Measurements from ENCODE around the gene HHAT.

GRCh38 chr1:210407887-210408252 is 79.2 kb downstream of the HHAT start:
- TF ChIP-seq EZH2 (IDR thresholded peaks at IDR 0.05; ENCODE audit: insufficient read depth, poor library complexity, severe bottlenecking) = no peak
- no peak for TF ChIP-seq EZH2phosphoT487 (IDR thresholded peaks at IDR 0.05; ENCODE audit: insufficient read depth, low read depth)

All from GM23248 (cell line).